NCI-H2171 (cell line): ENCODE data around the gene LEF1.
A peak's percentile ranks its signal among the peaks of the same experiment; 100 is the strongest.
"Not testable (repeated sequence)": the region's sequence is repeated elsewhere in the genome, so short reads cannot be mapped to it uniquely, and the experiment has no call there.

Source experiments
- DNase-seq: peaks from one replicate; lab custom pipeline; 2025; lab: John Stamatoyannopoulos, UW

LEF1 gene

DNA sequence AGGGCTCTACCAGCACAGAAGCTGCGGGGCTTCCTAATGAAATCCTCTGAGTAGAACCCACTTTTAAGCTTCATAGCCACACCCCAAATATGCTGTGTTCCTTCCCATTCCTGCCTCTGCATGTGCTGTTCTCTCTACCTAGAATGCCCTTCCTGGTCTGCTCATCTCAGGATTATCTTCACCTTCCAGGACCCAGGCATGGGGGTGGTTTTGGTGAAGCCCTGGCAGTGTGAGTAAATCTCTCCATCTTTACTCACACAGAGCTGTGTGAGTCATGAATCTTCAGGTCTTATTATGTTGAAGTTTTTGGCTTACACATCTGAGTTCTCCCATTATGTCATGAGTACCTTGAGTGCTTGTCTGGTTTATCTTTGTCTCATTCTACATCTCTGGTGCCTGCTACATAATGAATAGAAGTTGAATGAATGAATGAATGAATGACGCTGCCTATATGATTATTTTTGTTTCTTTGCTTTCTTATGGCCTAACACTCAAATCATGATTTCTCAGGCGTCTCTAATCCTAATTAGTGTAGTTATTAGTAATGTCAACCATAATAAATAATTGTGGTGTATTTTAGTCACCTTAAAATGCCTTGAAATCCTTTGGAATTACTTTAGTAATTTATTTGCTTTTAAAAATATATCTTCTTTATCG is 137.2 kb downstream of the LEF1 start:
- no peak for DNase-seq

DNA sequence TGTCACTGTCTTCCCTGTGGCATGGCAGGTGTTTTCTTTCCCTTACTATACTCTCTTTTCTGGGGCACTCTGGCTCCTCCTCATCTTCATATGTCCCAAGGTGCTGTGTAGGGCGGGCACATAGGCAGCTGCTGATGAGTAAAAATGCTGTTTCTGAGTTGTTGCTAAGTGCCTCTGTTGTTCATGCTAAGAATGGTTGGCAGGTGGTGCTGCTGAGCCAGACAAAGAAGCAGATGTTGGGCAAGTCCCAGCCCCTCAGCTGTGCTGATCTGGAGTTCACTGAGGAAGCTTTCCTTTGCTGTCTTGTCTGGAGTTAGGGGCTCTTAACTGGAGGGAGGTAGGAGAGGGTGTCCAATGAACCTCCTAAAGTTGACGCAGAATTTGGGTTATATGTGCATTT is 138.4 kb downstream of the LEF1 start:
- no peak for DNase-seq

DNA sequence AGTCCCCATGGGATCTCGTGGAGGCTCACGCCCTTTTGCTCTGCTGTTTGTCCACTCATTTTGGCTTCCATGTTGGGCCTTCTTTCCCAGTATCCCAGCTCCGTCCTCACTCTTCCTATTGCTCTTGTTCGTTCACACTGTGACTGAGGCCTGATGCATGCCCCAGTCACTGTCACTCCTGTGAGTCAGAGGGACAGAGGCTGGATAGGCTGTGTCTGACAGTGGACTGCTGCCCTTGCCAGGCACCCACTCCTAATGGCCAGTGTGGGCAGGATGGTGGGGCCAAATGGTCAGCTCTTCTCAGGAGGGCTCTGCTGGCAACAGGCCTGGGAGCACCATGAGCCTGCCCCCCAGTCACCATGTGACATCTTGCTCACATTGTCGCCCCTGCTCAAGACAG is 139.0 kb downstream of the LEF1 start:
- no peak for DNase-seq

DNA sequence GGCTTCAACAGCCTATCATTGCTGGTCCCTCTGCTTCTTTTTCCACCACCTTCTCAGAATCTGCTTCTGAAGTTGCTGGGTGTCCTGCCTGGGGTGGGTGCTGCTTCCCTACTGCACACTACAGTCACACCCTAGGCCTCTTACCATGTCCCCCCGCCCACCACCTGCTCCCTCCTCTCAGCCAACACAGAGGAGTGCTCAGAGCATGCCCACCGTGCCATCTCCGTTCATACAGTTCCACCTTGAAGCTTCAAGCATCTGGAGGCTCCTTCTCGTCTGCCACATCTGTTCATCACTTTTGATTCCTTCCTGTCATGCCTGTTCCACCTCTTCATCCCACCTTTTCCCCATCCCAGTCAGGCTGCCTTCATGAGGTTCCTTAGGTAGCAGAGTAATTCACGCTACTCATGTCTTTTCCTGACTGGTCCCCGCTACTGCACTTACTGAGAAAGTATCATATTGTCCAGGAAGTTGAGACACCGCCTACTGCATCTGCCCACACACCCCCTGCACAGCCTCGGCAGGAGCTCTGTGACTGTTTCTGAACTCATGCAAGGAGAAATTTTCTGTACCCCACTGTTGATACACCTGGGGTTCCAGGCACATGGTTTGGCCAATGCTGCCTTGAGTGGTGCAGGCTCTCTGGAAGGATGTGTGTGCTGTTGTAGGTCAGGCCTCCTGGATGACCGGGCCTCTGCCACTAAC is 139.6 kb downstream of the LEF1 start:
- no peak for DNase-seq

DNA sequence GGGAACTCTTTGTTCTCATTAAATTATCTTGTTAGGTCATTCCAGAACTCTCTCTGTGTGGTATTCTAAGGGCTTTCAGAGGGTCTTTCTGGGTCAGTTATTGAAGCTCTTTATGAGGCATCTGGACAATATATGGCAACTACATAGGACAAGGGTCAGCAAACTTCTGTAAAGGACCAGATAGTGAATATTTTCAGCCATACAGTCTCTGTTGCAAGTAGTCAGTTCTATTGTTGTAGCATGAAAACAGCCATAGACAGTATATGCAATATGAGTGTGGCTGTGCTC is 143.9 kb downstream of the LEF1 start:
- no peak for DNase-seq

DNA sequence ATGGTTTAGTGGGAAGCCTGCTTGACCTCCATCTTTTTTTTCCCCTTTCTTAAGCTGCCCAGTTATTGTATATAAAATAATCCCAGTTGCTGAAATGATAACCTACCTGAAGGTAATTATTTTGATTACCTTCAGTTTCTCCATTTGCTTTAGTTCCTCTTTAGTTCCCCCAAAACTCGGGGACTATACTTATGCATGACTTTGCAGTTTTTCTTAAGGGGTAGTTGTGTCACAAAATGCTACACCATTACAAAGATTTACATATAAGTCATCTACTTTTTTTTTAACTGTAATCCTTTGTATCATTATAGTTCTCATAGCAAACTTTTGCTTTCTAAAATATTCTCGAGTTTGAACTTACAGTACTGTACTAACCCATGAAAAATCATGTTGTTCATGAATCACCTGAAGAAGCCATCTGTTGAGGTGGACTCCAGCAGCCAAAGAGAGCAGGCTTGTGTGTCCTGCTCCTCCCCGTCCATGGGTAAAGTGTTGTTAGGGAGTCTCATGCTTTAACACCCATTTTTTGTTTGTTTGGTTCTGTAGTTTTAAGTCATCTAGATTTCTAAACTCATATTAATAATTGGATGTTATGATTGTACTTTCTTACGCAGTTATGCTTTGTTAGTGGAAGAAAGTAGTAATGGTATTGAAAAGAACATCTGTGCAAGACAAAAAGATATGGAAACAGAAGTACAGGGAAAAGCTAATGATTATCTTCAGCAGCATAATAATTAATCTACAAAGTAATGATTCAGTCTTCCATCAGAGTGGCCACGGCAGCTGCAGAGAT is 144.5 kb downstream of the LEF1 start:
- no peak for DNase-seq

DNA sequence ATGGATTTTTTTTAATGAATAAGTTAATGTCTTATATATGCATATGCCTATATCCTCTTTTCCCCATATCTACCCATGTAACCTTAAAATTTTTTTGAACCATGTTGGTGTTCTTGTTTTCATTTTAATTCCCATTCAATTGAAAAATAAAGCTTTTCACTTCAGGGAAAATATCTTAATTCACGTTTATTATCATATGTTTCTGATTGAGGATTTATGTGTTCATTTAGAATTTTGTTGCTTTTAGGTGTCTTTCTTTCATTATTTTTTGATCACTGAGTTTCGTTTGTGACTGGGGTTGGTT is 149.9 kb downstream of the LEF1 start:
- DNase-seq = no peak

DNA sequence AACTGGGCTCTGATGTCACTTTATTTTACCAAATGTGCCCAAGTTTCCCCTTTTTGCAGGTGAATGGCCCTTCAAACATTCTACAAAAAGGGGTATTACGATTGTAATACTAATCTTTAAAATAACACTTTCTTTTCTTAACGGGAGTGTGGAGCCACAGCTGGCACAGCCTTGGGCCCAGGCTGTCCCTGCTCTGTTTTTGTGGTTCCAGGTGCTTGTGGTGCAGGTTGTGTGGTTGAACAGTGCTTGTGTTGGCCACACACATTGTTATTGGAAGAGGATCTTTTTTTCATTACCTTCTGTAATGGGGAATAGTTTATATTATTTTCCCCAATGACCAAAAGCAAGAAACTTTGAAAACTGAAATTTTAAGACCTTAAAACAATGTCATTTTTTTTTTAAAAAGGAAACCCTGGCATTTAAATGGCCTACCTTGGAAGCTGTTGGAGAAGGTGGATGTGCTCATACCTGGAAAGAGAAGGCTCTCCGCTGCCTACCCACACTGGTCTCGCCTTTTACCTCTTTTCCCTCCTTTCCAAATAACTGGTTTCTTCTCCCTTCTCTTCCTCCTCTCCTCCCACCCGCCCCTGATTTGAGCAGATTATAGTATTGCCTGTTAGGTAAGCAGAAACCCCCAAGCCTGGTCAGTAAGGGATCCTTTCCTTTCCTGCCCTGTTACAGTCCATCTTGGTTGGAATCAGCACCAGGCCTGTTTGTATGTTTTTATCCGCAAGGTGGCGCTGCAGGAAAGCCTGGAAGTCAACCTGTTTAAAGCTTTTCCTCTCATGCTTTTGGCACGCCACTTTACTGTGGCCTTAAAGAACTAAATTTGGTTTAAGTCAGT is 150.5 kb downstream of the LEF1 start:
- peak; percentile 1 for DNase-seq

DNA sequence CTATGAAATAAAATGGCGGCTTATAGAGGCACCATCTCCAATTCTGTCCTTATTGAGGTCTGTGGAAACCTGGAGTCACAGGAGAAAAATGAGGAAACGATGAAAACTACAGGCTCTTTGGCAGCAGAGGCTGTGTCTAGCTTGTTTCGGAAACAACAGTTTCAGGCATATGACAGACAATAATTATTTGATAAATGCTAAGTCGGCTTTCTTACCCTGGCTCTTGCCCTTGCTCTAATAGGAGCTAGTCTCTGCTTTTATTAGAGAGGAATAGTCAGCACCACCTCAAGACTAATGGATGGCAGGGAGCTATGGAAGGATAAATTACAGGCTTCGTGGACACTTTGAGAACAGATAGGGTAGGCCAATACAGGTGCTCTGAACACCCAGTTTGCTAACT is 154.8 kb downstream of the LEF1 start:
- no peak for DNase-seq

DNA sequence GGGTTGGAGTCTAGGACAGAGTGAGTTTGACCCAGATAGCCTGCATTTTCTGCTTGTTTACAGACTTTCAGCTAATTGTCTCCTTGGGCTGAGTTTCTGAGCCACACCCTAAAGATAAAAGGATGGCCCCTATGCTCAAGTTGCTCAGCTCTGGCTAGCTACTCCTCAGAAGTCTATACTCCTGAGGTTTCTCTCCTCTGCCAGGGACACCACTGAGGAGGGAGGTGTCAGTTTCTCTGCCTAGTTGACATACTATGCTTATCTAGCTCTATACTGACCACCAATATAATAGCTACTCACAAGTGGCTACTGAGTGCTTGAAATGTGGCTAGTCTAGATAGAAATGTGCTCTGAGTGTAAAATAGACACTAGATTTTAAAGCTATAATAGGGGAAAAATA is 155.4 kb downstream of the LEF1 start:
- no peak for DNase-seq

DNA sequence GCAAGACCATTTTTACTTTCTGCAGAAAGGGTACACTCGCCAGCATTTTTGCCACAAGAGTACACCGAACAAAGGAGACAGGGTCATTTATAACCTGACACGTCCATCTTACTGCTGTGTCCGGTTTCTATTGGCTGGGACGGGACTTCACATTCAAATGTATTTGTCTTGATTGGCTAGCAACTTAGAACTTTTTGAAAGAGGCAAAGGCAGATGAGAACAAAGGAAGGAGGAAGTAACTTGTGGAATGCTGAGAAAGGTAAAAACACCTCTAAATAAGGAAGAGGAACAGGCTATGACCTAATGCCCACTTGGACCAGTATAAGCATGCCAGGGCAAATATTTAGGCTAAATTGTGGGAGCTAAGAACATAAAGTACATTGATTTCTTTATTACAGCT is 156.3 kb downstream of the LEF1 start:
- not testable (repeated sequence) for DNase-seq

DNA sequence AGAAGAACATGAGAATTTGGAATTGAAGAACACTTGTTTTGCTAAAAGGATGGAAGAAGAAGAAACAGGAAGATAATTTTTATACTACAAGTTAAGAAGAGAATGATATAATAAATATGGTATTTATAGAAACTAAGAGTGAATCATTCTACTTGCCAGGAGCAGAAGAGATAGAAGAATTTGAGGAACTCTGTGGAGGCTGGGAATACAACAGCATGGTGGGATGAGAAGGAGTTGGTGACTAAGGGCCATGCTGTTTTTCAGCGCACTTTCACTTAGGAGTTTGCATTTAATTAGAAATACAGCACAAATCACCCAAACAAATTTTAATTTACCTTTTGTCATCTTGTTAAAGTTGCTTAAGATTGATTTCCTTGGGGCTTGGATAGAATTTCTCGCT is 158.6 kb downstream of the LEF1 start:
- DNase-seq = no peak

DNA sequence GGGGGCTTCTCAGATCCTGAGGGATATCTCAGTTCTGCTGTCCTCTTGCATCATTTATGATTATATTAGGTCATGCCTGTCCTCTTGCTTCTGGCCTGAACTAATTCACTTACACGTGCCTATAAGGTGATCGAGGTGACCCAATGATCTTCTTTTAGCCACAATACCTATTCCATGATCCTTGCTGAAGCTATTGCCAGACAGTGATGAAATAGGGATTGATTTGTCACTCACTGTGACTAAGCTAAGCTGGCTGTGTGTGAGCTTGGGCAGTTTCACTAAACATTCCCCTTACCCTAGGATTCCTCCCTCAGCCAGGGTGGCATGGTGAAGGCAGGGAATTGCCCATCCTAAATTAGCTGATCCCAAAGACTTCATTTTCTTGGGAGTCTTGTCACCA is 160.0 kb downstream of the LEF1 start:
- DNase-seq = no peak

DNA sequence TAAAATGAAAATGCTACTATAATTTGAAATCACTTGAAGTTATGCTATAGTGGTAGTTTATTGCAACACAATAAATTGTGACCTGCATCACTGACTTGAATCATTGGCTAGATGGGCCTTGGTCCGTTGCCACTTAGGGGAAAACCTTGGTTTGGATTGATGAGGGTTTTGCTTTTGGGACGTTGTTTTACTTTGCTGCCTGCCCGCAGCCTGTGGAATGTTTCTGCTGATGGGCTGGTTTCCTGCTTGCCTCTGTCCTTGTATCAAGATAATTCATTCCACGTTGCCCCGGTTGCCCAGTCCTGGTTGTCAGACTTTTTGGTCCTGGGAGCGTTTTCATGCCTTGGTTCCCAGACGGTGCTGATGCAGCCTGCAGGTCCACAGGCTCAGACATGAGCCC is 160.7 kb downstream of the LEF1 start:
- no peak for DNase-seq

DNA sequence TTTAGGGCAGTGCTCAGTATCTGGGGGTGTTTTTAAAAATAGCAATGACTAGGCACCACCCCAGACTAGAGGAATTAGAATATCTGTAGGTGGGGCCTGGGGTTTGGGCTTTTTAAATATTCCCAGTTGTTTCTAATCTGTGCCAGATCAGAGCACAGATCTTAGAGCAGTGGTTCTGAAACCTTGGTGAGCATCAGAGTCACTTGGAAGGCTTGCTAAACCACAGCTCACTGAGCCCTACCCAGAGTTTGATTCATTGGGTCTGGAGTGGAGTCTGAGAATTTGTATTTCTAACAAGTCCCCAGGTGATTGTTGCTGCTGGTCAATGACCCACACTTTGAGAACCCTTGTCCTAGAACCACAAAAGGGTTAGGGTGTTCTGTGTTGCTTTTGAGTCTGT is 162.4 kb downstream of the LEF1 start:
- DNase-seq = no peak

DNA sequence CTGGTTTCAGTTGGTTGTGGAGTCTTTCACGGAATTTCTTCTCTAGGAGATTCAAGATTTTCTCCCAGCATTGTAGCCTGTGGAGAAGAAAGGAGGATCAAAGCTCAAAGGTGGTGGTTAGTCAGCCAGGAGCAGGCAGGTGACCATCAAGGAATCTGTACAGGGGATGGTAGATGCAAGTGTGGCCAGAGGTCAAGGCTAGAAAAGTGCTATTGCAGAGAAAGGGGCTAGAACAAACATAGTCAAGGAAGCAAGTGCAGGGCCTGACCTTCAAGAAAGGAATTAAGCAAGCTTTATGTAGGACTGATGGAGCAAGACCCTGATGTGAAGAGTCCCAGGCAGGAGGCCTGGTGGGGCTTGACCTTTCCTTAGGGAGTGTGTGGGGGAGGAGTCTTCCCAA is 162.9 kb downstream of the LEF1 start:
- DNase-seq = no peak

DNA sequence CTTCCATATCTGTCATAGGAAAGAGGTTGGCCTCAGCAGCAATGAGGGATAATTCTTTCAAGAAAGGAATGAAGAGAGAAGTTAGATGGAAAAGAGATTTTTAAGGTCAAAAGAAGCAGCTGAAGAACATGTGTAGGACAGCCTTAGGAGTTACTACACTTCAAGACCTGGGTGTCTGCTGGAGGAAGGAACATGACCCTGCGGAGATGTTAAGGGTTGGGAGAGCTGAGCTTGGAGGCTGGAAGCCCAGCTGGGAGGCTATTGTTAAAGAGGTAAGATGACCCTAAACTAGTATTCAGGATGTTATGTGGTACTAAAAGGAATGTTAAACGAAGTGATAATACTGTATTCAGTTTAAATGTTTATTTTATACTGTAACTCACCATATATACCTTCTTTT is 164.1 kb downstream of the LEF1 start:
- DNase-seq = no peak

DNA sequence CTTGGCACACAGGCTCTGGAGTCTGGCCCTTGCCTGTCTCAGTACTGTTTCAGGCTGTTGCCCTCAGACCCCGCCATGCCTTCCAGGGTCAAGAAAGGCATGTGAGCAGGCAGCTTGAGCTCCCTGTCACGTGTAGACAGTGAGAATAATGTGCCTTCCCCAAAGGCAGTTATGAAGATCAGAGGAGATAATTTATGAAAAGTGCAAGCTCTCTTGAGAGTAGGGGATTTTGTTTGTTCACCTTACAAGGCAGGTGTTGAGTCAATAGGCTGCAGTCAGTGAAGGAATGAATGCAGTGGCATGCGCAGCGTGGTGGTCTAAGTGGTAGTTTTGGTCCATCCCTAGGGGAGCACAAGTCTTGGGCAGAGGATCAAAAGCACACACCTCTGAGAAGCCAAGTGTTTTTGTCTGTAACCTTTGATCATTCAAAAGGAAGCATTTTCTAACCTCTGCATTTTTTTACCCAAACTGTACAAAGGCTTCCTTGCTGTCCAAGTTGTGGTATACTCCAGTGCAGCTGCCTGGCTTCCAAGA is 164.7 kb downstream of the LEF1 start:
- no peak for DNase-seq

DNA sequence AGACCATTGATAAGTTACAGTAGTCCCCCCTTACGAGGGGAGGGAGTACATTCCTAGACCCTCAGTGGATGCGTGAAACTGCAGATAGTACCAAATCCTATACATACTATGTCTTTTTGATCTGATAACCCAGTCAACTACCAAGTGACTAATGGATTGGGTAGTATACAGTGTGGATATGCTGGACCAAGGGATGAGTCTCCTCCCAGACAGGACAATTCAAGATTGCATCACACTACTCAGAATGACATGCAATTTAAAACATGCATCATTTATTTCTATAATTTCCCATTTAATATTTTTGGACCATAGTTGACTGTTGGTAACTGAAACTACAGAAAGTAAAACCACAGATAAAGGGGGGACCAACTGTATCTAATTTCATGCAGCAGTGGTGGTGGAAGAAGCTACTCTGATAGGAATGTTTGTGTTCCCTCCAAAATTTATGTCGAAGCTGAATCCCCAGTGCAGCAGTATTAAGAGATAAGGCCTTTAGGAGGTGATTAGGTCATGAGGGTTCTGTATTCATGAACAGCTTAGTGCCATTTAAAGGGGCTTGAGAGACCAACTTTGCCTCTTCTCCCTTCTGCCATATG is 167.1 kb downstream of the LEF1 start:
- DNase-seq = no peak

DNA sequence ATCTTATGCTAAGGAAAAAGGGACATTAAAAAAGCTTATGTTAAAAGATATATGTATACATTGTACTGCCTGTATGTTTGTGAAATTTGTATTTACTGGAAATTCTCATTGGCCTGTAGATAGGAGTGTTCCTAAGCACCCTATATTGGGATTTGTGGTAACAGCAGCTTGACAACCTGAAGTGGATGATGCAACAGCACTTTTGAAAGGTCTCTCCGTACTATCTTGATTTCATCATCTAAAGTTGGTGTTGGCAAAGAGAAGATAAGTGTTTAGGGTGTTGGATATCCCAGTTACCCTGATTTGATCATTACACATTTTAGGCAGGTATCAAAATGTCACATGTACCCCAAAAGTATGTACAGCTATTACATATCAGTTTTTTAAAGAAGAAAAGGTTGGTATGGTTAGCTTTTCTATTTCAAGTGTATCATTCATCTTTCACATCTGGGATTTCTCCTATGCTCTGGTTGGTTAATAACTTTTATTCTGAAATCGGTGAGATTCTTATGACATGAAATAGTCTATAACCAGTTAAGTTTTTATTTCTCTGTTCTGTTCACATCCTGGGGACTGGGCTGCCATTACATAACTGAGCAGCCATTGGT is 168.7 kb downstream of the LEF1 start:
- DNase-seq = no peak

DNA sequence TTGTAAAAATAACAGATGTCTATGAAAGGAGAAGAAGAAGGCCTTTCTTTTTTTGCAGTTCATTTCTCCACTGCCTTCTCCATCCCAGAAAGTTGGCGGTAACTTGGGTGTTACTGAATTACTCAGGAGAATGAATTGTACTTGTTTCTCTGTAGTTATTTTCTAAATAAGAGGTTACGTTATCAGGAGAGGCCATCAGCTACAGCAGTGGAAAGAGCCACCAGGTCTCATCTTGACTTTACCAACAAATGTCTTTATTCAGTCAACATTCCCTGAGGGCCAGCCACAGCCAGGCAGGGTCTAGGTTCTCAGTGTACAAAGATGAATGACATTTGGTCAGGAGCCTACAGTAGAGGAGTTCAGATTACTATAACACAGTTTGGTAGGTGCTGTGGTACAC is 170.9 kb downstream of the LEF1 start:
- no peak for DNase-seq
